ENCODE results near the gene BDH1. TPM values are rescaled to one million over a fixed set of nuclear protein-coding genes. Genes with fewer than 3 reads are reported as not detected.

BDH1 gene
- total and polyA plus RNA-seq, 2 of the 8 experiments (the other 6 are each of a cell fraction or from before 2014, with no cell fraction given) = 27.2 to 28.1 TPM

DNA sequence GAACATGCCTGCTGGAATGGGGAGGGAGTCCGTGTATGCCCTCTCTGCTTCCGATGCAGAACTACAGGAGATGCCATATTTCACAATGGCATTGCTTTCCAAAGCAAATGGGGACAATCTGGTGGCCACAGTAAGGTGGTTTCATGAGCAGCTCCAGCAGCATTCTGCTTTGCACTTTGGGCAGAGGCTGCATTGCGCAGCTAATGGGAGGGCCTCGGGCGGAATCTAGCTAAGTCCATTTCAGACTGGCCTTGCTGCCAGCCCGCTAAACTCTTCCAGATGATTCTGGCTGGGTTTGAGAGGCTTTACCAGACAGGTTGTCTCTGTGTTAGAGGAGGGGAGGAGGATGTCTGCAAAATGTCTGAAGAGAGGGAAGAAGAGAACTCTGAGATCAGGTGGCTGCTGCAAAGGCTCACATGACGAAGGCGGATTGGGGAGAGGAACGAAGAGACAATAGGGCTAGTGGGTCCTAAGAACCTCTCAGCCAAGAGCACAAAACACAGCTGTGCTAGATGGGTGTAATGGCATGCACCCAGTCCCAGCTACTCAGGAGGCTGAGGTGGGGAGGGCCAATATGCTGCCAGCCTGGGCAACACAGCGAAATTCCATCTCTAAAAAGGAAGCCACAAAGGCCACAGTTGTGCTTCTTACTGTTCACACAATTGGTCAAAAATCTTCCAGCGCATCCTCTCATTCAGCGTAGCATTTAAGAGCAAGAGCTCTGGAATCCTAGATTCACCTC, 63.7 kb downstream of the BDH1 start (continued):
- TF ChIP-seq, protein P1, sequence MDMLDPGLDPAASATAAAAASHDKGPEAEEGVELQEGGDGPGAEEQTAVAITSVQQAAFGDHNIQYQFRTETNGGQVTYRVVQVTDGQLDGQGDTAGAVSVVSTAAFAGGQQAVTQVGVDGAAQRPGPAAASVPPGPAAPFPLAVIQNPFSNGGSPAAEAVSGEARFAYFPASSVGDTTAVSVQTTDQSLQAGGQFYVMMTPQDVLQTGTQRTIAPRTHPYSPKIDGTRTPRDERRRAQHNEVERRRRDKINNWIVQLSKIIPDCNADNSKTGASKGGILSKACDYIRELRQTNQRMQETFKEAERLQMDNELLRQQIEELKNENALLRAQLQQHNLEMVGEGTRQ (IDR thresholded peaks at IDR 0.05; ENCODE audit: low read length) = no peak
